GM12878 (cell line): ENCODE results near the gene MGME1. TPM values are rescaled to one million over a fixed set of nuclear protein-coding genes. Genes with fewer than 3 reads are reported as not detected.

Experiments
- ATAC-seq: fragments of 200-7000 bp; cut with Tn5 transposase; 3 replicates; pipeline ENCODE4 v1.9.1; 2020; ENCODE audit warnings: mild to moderate bottlenecking, moderate library complexity
- BruUV-seq: library from RNA; stranded (reverse); fragments of 400-500 nt; replicated peaks from 2 replicates; lab custom pipeline; 2021; lab: Mats Ljungman, UMichigan
- CTCF ChIA-PET: fragments of 300-600 bp; sonication (Branson Sonifier 250); formaldehyde crosslinking; extraction: SDS; loops from one replicate; lab custom pipeline; 2021; ENCODE audit warnings: inconsistent platforms; lab: Yijun Ruan, JAX
- POLR2A ChIA-PET: fragments of 350-600 bp; formaldehyde crosslinking; extraction: SDS; loops from one replicate; lab custom pipeline; 2021; ENCODE audit warnings: inconsistent platforms; lab: Charles Lee
- RAD21 ChIA-PET: fragments of 300-600 bp; sonication (Branson Sonifier 250); formaldehyde crosslinking; loops from one replicate; lab custom pipeline; 2023; ENCODE audit warnings: antibody characterized with exemption; ENCODE audit not compliant: unreplicated experiment; lab: Charles Lee
- SMC1A ChIA-PET: fragments of 300-600 bp; sonication (Branson Sonifier 250); formaldehyde crosslinking; loops from one replicate; lab custom pipeline; 2023; ENCODE audit not compliant: unreplicated experiment, uncharacterized antibody; lab: Charles Lee
- DNase-seq: peaks from one replicate; pipeline ENCODE4 v3.0.0-alpha.2; 2011; ENCODE audit warnings: low read depth, low spot score
- FAIRE-seq: peaks from 3 replicates; lab custom pipeline; 2011; peaks lifted over from hg19 to GRCh38; lab: Jason Lieb, UNC
- H2AFZ ChIP-seq: 2 replicates; pipeline ENCODE4 v1.6.0; 2011; ENCODE audit warnings: low read depth, low read length, control low read depth; ENCODE audit not compliant: control insufficient read depth
- H3K27ac ChIP-seq: 2 replicates; pipeline ENCODE4 v1.5.1; 2011; ENCODE audit warnings: control low read depth; ENCODE audit not compliant: control insufficient read depth, insufficient read depth
- H3K27me3 ChIP-seq, 2 experiments: replicated peaks in 1 of 2; 2 replicates each; pipeline versions ENCODE4 v1.6.0 to v1.6.1; 2011; ENCODE audit warnings: low read length in 1 of 2; ENCODE audit not compliant: control insufficient read depth in 2 of 2, insufficient read depth in 2 of 2
- H3K36me3 ChIP-seq, 2 experiments: 2 replicates each; pipeline ENCODE4 v1.5.1; 2011; ENCODE audit warnings: low read length in 1 of 2; ENCODE audit not compliant: control insufficient read depth in 2 of 2, insufficient read depth in 2 of 2
- H3K4me1 ChIP-seq: 2 replicates; pipeline ENCODE4 v1.6.1; 2011; ENCODE audit warnings: mild to moderate bottlenecking, low read length, moderate library complexity, mixed read lengths; ENCODE audit not compliant: control insufficient read depth, insufficient read depth
- H3K4me2 ChIP-seq: 2 replicates; pipeline ENCODE4 v1.6.0; 2011; ENCODE audit warnings: control low read depth; ENCODE audit not compliant: control insufficient read depth, insufficient read depth
- H3K4me3 ChIP-seq: fragments of 200-600 bp; sonication (generic); 2 replicates; pipeline ENCODE4 v1.5.1; 2016
- H3K79me2 ChIP-seq: 2 replicates; pipeline ENCODE4 v1.6.0; 2011; ENCODE audit warnings: low read length; ENCODE audit not compliant: control insufficient read depth, insufficient read depth
- H3K9ac ChIP-seq: 2 replicates; pipeline ENCODE4 v1.8.0; 2011; ENCODE audit warnings: low read length, control low read depth, mixed read lengths; ENCODE audit not compliant: control insufficient read depth, insufficient read depth
- H3K9me3 ChIP-seq: replicated peaks from 3 replicates; pipeline ENCODE4 v1.5.1; 2011; ENCODE audit warnings: mild to moderate bottlenecking, low read length; ENCODE audit not compliant: control insufficient read depth, insufficient read depth
- H4K20me1 ChIP-seq: 2 replicates; pipeline ENCODE4 v1.6.0; 2011; ENCODE audit not compliant: control insufficient read depth, insufficient read depth
- E4F1 ChIP-seq: fragments of 450-650 bp; IDR thresholded peaks from 2 replicates; pipeline ENCODE4 v1.6.1; 2018; ENCODE audit warnings: borderline replicate concordance, mild to moderate bottlenecking; ENCODE audit not compliant: partially characterized antibody
- EP300 ChIP-seq, 2 experiments: fragments of 150-350 bp in 1 of 2; IDR thresholded peaks; 2 replicates each; pipeline ENCODE4 v1.6.1; 2011 to 2012; ENCODE audit warnings: low read depth in 2 of 2, low read length in 2 of 2, borderline replicate concordance in 1 of 2, improper control_type of control experiment in 1 of 2, inconsistent platforms in 1 of 2; ENCODE audit not compliant: control insufficient read depth in 1 of 2
- ETV6 ChIP-seq, 2 experiments: fragments of 450-650 bp in 1 of 2; IDR thresholded peaks in 1 of 2; conservative IDR thresholded peaks in 1 of 2; 2 replicates each; pipeline ENCODE4 v1.6.1; 2014; ENCODE audit warnings: antibody characterized with exemption in 1 of 2, borderline replicate concordance in 1 of 2, low read depth in 1 of 2, mild to moderate bottlenecking in 1 of 2, moderate library complexity in 1 of 2
- EZH2 ChIP-seq: IDR thresholded peaks from 2 replicates; pipeline ENCODE4 v1.6.1; 2012; ENCODE audit warnings: low read depth, mild to moderate bottlenecking, control low read depth, inconsistent platforms, low read length, borderline replicate concordance; ENCODE audit not compliant: control insufficient read depth
- FOS ChIP-seq: IDR thresholded peaks from 3 replicates; pipeline ENCODE4 v1.6.1; 2011; ENCODE audit warnings: borderline replicate concordance; ENCODE audit not compliant: insufficient read length; ENCODE audit errors: extremely low read depth
- HDAC2 ChIP-seq: fragments of 200-600 bp; sonication (generic); IDR thresholded peaks from 2 replicates; pipeline ENCODE4 v1.6.1; 2017
- JUNB ChIP-seq: IDR thresholded peaks from 2 replicates; pipeline ENCODE4 v1.6.1; 2016; ENCODE audit warnings: antibody characterized with exemption, mild to moderate bottlenecking
- MAX ChIP-seq: IDR thresholded peaks from 2 replicates; pipeline ENCODE4 v1.6.1; 2012; ENCODE audit warnings: low read depth, low read length, improper control_type of control experiment
- NR2C1 ChIP-seq: fragments of 450-650 bp; IDR thresholded peaks from 2 replicates; pipeline ENCODE4 v1.6.1; 2017; ENCODE audit warnings: antibody characterized with exemption, mild to moderate bottlenecking, moderate library complexity
- PAX8 ChIP-seq: fragments of 450-650 bp; IDR thresholded peaks from 2 replicates; pipeline ENCODE4 v1.6.1; 2017; ENCODE audit warnings: mild to moderate bottlenecking, moderate library complexity
- PRDM15 ChIP-seq: fragments of 450-650 bp; formaldehyde crosslinking; IDR thresholded peaks from 2 replicates; pipeline ENCODE4 v1.4.0; 2020; ENCODE audit warnings: mild to moderate bottlenecking, moderate library complexity
- RAD51 ChIP-seq: fragments of 450-650 bp; IDR thresholded peaks from 2 replicates; pipeline ENCODE4 v1.6.1; 2016; ENCODE audit warnings: moderate library complexity, mild to moderate bottlenecking, inconsistent platforms
- RBBP5 ChIP-seq: fragments of 200-600 bp; sonication (generic); conservative IDR thresholded peaks from 2 replicates; pipeline ENCODE4 v1.6.1; 2016
- SMAD1 ChIP-seq: fragments of 450-650 bp; IDR thresholded peaks from 2 replicates; pipeline ENCODE4 v1.6.1; 2018; ENCODE audit warnings: mild to moderate bottlenecking, low read depth; ENCODE audit not compliant: partially characterized antibody
- SREBF2 ChIP-seq: IDR thresholded peaks from 2 replicates; pipeline ENCODE4 v1.6.1; 2012; ENCODE audit warnings: mild to moderate bottlenecking, low read length
- STAT3 ChIP-seq: IDR thresholded peaks from 2 replicates; pipeline ENCODE4 v1.6.1; 2011; ENCODE audit warnings: low read depth, low read length, improper control_type of control experiment
- SUZ12 ChIP-seq: fragments of 200-600 bp; sonication (generic); IDR thresholded peaks from one replicate; pipeline ENCODE4 v1.6.1; 2018; ENCODE audit warnings: antibody characterized with exemption, mild to moderate bottlenecking; ENCODE audit not compliant: unreplicated experiment
- TAF1 ChIP-seq: IDR thresholded peaks from 2 replicates; pipeline ENCODE4 v1.6.1; 2011; ENCODE audit warnings: mild to moderate bottlenecking, low read depth, low read length, borderline replicate concordance
- WGBS: methylation state at CpG from one replicate; pipeline ENCODE4 v1.1.6; 2016; ENCODE audit warnings: low lambda C conversion rate; ENCODE audit not compliant: insufficient replicate concordance, insufficient coverage; ENCODE audit errors: missing lambda C conversion rate; 5-methylcytosine and 5-hydroxymethylcytosine counted together
- in situ Hi-C: fragments of 300-500 bp; cut with MboI; formaldehyde crosslinking; loops from 9 replicates; pipeline ENCODE4 v1.14.3; 2018; ENCODE audit warnings: mixed read lengths
- intact Hi-C: fragments of 100-400 bp; cut with micrococcal nuclease; formaldehyde crosslinking; loops from one replicate; pipeline ENCODE4 v1.14.2; 2022; ENCODE audit not compliant: unreplicated experiment
- polyA plus RNA-seq, 11 experiments: library from polyadenylated mRNA; depleted of rRNA in 4 of 11; unstranded in 6 of 11; stranded (reverse) in 5 of 11; fragments of >200 nt; fragmentation: Nextera tagmentation in 4 of 11; fragmentation: Illumina TruSeq in 1 of 11; extraction: Ambion mirVana in 4 of 11; extraction: Trizol in 1 of 11; gene quantifications; 1 replicate in 1 of 11; 2 replicates in 10 of 11; pipeline versions ENCODE4 v1.2.1 to v1.2.3, GENCODE V29; 2011 to 2016; ENCODE audit warnings: inconsistent platforms in 2 of 11, missing spikeins in 2 of 11, low read depth in 1 of 11
- total RNA-seq, 4 experiments: library from RNA; depleted of rRNA in 3 of 4; stranded (reverse); fragments of >200 nt in 3 of 4; fragmentation: Illumina TruSeq in 1 of 4; extraction: Trizol in 1 of 4; gene quantifications; 2 replicates each; pipeline versions ENCODE4 v1.2.1 to v1.2.3, GENCODE V29; 2013 to 2021

MGME1 gene
- total and polyA plus RNA-seq, 10 of the 15 experiments (the other 5 are each of a cell fraction or from before 2014, with no cell fraction given), result 13.4 to 44.8 (median 30.6) TPM

DNA sequence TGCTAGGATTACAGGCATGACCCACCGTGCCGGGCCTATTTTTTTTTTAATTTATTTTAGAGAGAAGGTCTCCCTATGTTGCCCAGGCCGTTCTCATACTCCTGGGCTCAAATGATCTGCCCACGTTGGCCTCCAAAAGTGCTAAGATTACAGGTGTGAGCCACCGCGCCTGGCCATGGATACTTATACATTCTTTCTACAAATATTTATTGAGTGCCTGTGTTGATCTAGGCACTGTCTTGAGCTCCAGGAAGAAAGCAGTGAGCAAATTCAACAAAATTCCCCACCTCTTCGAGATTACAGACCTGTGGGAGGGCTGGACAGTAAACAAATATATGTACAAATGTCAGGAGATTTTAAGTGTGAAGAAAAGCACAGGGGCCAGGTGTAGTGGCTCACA, 37.9 kb downstream of the MGME1 start:
- DNase-seq, result no peak
- RAD21 ChIA-PET, result no interaction called here
- POLR2A ChIA-PET, result interaction anchor here (0.7 kb wide), 1 partner anchor 65 kb away, joined by 3 read pairs; no protein-coding TSS in a partner anchor
- WGBS, result 95% methylated on average over 7 of the region's 7 CpGs
- H3K27me3 ChIP-seq, result no peaks in the 10 kb centered on the region
- in situ Hi-C loops, result no loop called here
- intact Hi-C loops, result loop anchor here (10.0 kb wide), 1 partner anchor 278 kb away; the partner anchor contains the start of gene ZNF133
- H3K4me3 ChIP-seq, result no peak overlapping the region
- no peaks in the 10 kb centered on the region for H3K9me3 ChIP-seq
- ATAC-seq, result no peak
- H3K9ac ChIP-seq, result no peak overlapping the region
- H4K20me1 ChIP-seq, result no peaks in the 10 kb centered on the region
- SMC1A ChIA-PET, result interaction anchor here (1.3 to 1.4 kb wide), 2 partner anchors 51 to 68 kb away, joined by 5 read pairs; no protein-coding TSS in a partner anchor
- FAIRE-seq, result no peak
- no peaks in the 10 kb centered on the region for H3K79me2 ChIP-seq
- TF ChIP-seq FOS (no peak), PAX8 (no peak), NR2C1 (no peak), HDAC2 (no peak), SREBF2 (no peak), SUZ12 (no peak), TAF1 (no peak), MAX (no peak), STAT3 (no peak), RAD51 (no peak), SMAD1 (no peak), RBBP5 (no peak), EZH2 (no peak), JUNB (no peak), E4F1 (no peak), ETV6 (conservative IDR thresholded peaks at IDR 0.05 in 1 of 2, IDR thresholded peaks at IDR 0.05 in 1 of 2; ENCODE audit: borderline replicate concordance in 1 of 2, low read depth in 1 of 2) (no peak), PRDM15 (CRISPR knock-in tag) (no peak), EP300 (IDR thresholded peaks at IDR 0.05; ENCODE audit: borderline replicate concordance in 1 of 2, control insufficient read depth in 1 of 2, low read depth in 2 of 2, low read length in 2 of 2) (no peak)
- no peaks in the 10 kb centered on the region for H3K36me3 ChIP-seq
- H3K4me2 ChIP-seq, result no peak overlapping the region
- H3K27ac ChIP-seq, result no peak overlapping the region
- H3K4me1 ChIP-seq, result peaks cover 31% of the 10 kb centered on the region
- no peak overlapping the region for H2AFZ ChIP-seq
- CTCF ChIA-PET, result no interaction called here
- BruUV-seq, result no TSS peak
